ELF-1 (cell line): ENCODE data around the gene BACH2.
"Not testable (repeated sequence)": the region's sequence is repeated elsewhere in the genome, so short reads cannot be mapped to it uniquely, and the experiment has no call there.

Experiments used
- DNase-seq: peaks from one replicate; pipeline ENCODE4 v3.0.0-alpha.2; 2016; ENCODE audit warnings: low read depth, low spot score

BACH2 gene

DNA sequence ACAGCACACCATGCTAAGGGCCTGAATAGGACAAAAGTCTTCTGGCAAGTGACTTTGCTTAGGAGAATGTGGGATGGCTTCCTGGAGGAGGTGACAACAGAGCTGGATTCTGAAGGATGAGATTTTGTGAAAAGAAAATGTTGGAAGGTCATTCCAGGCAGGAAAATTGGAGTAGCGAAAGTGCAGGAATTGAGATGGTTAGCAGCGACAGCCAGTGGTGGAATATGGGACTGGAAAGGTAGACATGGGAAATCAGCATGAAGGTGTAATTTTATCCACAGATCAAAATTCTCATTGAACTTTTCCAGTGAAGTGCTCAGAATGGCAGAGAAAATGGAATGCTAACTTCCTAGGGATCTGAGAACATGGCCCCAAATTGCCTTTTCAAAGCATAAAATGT lies 5.7 kb upstream of the BACH2 start:
- no peak for DNase-seq

DNA sequence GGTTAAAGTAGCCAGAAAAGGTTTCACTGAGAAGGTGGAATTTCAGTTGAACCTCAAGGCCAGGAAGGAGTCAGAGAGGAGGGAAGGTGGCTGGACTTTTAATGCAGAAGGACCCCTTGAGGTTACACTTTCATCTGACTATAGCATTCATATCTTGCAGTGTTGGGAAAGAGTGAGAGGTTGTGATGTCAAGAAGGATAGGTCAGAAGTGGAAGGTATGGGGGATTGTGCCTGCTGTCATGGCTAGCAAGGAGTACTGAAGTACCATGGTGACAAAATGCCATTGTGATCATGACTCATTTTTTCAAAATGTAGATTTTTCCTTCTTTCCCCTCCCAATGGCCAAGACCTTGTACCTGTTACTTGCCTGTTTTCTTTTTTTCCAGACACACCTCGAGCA lies 5.2 kb upstream of the BACH2 start:
- no peak for DNase-seq

DNA sequence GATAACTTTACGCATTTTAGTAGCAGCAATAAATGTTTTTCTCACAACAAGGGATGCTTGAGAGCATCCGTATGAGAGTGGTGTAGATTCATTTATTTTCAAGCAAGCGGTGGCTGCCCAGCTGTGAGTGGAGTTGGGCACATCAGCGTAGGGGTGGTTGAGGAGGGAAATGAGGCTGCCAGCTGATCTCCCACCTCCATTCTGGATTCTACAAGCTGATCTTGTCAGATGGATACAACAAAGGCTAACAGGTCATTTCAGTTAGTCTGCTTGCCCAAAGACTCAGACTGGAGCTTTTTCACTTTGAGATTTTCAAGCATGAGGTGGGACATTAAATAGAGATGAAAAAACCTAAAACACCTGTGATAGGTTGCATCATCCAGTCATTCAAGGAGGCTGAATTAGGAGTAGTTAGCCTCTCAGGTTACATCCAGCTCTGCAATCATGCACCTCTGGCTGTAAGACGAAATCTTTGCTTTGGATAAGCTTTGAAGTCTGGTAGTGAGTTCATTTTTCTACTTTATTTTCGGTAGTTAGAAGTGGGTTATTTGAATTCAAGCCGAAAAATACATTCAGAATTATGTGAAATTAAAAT lies 1.9 kb upstream of the BACH2 start:
- DNase-seq = no peak

DNA sequence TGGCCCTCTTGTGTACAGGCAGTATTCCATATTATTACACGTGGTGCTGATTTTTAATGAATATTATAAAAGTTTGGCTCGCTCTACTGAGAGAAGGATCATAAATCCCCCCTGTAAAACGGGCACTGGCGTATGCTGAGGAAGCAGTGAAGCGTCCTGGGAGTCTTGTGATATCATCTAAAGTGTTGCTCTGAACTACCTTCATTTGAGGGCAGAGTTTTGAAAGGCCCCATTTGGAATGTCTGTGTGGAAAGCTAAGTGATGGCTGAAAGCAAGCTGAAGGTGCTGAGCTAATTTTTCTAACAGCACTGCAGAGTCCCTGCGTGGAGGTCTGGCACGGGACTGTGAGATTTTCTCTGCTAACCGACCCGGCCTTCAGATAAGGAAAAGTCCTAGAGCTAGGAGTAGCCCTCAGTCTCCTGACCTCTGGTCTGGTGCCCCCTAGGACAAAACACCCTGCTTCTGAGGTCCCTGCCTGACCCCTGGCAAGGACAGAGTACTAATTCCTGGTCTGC lies 1.3 kb upstream of the BACH2 start:
- no peak for DNase-seq

DNA sequence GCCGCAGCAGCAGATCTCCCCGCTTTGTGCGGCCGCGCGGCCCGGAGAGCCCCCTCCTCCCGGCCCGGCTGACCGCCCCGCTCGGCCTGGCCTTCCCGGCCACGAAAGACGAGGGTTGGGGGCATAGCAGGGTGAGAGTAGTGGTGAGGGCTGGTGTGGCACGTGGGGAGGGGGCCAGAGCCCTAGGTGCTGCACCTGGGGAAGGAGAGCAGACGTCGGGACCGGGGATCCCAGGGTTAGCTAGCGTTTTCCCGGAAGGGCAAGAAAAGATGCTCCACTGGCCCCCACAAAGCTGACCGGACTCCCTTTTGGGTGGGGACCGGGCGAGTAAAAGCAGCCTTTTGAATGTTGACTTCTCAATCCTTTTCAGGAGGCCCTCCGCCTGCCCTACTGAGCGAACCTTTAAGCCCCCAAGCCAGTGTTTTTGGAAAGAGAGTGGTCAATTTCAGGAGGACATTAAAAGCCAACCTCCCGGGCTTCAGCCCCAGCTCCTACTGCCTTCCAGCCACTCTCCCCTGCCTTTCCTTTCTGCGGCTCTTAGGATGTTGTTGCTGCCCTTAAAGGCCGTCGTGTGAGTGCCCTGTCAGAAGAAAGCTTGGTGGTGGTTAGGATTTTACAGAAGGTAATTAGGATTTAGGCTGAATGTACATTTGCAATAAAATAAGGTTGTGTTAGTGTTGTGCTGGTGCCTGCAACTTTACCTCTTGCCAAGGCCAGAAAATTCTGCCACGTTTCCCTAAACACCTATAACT lies 648 bp upstream of the BACH2 start:
- peak; percentile 59 for DNase-seq

DNA sequence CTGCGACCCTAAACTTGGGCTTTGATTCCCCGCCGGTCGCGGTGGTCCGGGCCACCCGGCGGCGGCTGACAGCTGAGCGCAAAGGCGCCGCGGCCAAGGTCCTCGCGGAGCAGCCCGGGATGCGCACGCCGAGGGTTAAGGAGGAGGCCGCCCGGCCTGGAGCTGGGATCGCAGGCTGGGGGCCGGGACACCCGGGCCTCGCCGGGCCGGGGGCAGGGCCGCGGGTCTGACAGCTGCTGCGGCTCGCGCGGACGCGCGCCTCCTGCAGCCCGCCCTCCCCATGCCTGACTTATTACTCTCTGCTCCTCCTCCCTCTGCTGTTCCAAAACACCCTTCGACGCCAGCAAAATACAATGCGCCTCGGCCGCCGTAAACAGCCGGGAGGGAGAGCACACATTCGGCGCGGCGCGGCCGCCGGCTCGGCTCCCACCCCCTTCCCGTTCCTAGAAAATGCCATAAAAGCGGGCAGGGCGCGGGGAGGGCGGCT lies 746 bp downstream of the BACH2 start:
- peak; percentile 82 for DNase-seq

DNA sequence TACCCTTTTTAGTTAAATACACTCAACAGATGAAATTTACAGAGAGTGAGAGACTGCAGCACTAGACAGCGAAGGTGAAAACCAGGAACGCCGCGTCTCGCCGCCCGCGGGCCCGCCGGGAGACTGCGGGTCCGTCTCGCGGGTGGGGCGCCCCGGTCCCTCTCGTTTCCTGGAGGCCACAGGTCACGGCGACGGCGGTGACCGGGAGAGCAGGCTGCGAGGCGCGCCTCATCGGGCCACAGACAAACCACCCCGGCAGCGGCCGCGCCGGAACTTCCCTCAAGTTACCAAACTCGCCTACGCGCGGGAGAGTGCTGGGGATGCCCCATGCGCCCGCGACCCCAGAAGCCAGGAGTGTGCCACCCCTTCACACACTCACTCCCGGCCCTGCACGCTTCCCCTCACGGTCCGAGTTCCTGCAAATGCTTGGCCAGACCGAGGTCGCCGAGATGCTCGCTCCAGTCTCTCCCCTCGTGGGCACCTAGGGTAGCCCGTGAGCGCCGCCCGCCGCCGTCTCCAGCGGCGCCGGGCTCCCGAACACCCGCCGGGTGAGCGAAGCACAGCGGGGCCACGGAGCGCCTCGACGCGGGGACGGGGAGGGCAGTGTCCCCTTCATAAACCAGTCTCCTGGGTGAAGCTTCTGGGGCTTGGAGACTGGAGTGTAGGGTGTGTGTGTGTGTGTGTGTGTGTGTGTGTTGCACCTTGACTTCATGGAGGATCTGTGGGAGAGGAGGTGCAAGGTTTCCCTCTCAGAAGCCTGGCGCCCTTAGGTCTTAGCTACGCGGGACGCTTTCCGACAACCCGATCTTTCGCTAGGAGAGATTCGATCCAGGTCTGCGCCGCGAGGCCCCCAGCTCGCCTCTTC lies 1.4 kb downstream of the BACH2 start:
- DNase-seq = peak; percentile 55

DNA sequence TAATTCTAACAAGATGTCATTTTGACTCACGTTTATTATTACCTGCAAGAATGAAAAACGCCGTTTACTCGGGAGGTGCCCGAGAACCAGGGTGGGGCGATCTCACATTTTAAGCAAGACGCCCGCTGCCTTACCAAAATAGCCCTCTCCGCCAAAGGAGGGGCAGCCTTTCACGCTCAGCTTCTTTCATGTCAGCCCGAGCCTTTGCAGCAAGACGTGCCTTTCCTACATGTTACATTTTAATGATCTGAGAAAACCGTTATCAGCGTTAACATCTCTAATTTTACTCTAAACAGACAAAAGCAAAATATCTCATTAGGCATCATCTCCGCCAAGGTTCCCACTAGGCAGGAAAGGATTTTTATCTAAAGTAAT lies 2.0 kb downstream of the BACH2 start:
- no peak for DNase-seq

DNA sequence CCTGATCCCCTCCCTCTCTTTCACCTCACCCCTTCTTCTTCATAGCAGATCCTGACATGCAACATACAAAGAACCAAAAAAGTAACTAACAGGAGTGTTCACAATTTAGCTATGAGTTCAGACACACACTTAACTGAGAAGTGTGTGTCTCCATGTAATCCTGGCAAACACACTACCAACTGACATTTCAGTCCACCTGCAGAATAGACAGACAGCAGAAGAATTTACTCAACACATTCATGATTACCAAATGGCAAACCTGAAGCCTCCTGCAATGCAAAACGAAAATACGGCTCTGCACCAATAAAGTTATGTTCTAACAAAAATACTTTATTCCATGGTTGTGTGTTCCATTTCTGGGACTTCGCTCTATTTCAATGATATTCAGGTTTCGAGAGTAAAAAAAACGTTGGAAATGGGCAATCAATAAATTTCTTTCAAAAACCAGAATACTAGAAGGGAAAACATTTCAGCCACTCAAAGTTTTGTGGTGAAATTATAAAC lies 2.6 kb downstream of the BACH2 start:
- DNase-seq = no peak

DNA sequence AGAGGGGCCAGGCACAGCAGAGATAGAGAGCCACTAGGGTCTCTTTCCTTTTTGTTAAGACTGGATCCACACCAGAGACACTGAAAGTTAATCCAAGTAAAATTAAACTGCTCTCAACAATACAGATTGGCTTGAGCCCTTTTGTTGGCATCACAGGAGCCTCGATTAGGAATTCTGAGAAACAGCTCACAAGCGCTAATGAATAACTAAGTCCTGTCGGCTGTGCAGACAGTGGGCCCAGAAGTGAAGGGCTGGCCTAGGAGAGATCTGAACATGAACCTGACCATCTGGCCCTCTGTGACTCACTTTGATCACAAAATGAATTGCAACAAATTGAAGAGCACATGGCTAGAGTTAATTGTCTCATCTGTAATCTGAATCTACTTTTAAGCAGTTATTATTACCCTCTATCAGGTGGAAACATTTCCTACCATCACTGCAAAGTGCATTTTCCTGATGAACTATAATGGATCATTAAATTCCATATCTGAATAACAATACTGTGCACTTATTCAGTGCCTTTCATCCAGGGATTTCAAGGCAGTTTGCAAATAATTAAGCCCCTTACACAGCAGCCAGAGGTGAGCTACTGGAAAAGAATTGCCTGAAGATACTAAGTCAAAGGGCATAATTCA lies 3.2 kb downstream of the BACH2 start:
- DNase-seq = no peak

DNA sequence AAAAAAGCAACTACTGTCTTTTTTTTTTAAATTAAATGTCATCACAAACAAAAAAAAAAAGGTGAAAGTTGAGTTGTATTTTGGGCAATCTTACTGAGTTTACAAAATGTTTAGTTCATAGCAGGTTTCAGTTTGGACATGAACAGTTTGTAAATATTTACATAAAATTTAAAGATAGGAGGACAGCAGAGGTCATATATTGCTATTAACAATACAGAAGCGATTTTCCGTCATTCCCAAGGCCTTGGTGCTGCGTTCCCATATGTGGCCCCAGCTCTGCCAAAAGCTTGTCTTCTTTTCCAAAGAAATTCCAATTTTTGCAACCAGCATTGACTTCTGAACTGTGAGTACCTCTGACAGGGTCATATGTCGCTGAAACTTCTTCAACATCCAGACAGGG lies 5.1 kb downstream of the BACH2 start:
- DNase-seq = no peak

DNA sequence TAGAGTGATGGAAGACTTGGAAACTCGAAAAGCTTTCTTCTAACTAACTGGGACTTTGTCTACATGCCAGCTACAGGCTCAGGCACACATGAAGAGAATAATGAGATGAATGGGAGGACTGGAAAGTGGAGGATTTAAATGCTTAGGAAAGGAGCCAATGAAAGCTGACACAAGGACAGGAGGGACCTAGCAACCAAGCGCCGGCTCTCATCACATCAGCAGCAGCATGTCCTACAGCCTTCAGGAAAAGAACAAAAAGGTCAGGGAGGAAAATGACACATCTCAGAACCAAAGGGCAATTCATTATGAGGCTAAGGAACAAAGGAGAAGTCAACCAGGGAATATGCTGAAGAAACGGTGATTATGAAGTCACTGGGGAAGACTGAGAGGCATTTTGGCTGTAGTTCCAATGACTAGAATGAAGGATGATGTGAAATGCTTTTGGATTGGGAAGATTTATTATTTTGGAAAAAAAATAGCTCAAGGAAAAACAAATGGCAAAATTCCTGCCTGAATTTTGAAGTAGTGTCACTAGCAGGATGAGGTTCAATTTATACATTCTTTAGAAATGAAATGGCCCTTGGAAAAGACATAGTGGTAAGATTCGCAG lies 5.7 kb downstream of the BACH2 start:
- DNase-seq = no peak

DNA sequence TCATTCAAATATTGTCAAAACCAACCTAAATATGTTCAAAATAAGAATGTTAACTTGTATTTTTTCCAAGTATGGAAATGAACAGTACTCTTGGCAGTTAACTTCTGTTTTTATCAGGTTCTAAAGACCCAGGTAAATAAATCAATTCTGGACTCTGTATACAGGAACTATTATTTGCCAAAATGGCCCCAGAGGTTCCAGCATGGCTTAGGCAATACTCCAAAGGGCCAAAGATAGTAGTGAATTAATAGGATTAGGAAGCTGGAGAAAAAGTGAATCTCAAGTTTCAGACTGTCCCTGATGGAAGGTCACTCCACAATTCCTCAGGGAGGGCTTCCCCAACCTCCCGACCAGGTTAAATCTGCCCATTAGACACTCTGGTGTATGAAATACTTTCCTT lies 6.7 kb downstream of the BACH2 start:
- no peak for DNase-seq

DNA sequence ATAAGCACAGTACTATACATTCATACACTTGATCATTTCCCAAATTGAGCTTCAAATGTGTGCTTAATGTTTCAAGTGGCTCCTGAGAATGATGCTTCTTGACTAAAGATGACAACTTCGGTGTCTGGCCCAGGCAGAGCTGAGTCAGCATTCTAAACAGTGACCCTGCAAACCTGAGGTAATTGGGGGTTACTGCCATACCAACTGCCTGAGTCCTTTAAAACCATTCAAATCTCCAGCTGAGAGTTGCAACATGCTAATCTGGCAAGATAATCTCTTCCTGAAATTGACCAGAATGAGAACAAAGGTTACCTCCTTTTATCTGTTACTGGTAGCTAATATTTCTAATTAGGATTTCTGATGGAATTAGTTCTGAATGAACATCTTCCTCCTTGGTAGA lies 8.2 kb downstream of the BACH2 start:
- DNase-seq = peak; percentile 32

DNA sequence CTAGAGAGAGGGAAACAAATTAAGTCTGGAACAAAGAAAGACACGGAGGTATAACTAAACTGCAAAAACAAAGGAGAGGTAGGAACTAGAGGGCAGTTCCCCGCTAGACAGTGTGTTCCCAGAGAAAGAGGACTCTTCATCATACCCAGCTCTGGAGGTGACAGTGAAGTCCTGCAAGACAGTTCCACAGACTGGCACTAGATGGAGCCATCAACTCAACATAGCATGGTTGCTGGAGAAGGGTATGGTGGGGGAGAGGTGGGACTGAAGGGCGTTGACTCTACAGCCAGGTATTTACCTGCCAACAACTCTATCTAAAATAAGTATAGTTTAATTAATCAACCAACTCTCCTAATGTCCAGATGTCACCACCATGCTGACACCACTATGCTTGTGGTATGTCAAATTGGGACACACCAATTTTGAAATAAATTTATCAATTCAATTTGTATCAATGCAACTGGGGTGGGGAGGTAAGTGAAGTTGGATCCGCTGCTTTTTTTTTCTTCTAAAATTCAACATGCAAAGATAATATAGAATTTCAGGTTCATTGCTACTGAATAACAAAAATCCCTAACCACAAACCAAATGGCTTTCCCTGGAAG lies 9.7 kb downstream of the BACH2 start:
- DNase-seq = peak; percentile 89

DNA sequence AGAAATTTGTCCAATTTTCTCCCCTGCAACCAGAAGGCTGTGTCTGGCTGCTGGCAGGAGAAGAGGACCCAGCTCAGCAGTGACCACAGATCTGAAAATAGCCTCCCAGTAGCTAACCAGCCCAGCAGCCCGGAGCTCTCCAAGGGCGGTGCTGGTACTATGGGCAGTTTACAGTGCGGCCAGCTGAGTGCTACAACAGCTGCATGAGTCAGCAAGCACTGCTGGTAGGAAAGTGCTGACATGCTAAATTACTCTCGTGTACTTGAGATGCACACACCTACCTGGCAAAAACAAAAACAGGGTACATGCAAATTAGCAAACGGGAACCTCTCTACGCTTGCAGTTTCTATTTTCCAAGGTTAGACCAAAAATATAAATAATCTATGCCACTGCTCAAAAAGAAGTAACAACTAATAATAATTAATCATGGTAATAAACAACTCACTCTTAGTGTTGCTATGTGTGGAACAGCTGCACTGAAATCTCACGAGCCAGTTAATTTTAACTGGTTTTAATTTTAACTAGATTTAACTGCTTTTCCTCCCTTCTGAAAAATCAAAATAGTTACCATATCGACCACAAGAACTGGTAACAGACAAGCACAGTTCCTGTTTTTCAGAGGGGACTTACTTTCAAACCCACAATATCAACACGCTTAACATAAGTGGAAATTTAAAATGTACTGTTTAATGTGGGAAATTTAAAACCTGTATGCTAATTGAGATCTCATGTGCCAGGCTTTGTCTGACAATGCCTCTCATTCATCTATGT lies 10.8 kb downstream of the BACH2 start:
- peak; percentile 91 for DNase-seq

DNA sequence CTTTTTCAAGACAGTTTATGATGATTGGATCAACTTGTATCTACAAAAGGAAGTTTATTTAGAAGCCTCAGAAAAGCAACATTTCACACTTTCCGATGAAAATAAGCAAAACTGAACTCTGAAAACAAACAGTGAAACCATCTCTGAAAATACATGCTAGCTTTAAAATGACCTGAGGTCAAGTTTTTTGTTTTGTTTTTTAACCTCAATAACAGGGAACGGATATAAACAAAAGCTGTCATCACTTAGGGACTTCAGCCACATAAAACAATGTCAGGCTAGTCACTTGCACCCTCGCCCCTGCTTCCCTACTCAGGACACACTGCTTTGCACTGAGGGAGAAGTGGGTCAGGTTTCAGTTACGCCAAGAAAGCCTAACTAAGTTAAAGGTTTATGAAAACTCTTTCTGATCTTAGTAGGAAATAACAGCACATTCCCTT lies 11.6 kb downstream of the BACH2 start:
- DNase-seq = no peak

DNA sequence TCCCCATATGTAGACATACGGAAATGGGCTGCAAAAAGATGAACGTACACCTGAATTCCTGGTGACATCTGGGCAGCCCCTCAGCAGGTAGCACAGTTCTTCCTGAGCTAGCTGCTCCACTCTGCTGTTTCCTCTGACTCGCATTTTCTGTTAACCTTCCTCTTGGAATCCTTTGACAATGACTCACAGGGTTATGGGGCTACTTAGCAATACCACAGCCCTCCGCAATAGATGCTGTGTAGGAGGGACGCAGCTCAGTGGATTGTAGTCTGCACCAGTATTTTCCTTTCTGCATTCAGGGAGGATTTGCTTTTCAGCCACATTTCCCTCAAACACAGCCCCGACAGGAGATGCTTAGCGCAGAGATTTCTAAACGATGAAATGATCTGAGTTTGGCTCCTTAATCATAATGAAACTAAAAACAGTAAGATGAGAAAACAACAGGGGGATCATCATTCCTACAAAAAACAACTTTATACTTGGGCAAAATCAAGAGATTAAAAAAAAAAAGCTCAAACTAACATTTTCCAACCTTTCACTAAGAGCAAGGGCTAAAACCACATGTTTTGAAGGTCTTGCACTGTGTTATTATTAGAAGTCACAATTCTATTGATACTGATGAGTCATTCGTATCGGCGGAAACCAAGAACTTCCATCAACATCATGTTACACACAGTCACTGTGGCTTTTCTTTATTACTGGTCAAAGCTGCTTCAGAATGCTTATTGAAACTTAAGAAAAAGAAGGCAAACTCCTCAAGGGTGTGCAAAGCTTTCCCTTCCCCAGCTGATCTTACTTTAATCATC lies 12.2 kb downstream of the BACH2 start:
- peak; percentile 64 for DNase-seq

DNA sequence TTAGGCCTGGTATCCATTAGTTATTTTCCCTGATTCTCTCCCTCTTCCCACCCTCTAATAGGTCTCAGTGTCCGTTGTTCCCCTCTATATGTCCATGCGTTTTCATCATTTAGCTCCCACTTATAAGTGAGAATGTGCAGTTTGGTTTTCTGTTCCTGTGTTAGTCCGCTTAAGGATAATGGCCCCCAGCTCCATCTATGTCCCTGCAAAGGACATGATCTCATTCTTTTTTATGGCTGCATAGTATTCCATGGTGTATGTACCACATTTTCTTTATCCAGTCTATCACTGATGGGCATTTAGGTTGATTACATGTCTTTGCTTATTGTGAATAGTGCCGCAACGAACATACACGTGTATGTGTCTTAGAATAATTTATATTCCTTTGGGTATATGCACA lies 14.4 kb downstream of the BACH2 start:
- DNase-seq = not testable (repeated sequence)
